Right lobe of liver (tissue), 6 donors: ENCODE results near the gene MED9. TPM values are rescaled to one million over a fixed set of nuclear protein-coding genes. Genes with fewer than 3 reads are reported as not detected.
"Not testable (repeated sequence)": the region's sequence is repeated elsewhere in the genome, so short reads cannot be mapped to it uniquely, and the experiment has no call there.

Experiments used
- ATAC-seq, 4 donors: fragments of 200-7000 bp; cut with Tn5 transposase; one replicate each; pipeline ENCODE4 v1.9.1; 2020; ENCODE audit warnings: mild to moderate bottlenecking in 4 of 4, moderate library complexity in 4 of 4
- DNase-seq, 3 donors: peaks; one replicate each; pipeline ENCODE4 v3.0.0-alpha.2; 2020
- H3K27ac ChIP-seq, 3 donors: fragments of 200-600 bp; one replicate each; pipeline ENCODE4 v1.8.0; 2022
- H3K27me3 ChIP-seq, 2 donors: fragments of 200-600 bp; one replicate each; pipeline ENCODE4 v1.8.0; 2022
- H3K36me3 ChIP-seq, 4 donors: fragments of 200-600 bp; sonication (generic) in 1 of 4; one replicate each; pipeline versions ENCODE4 v1.5.1 to v1.8.0; 2017 to 2022; ENCODE audit warnings: control low read depth in 1 of 4
- H3K4me1 ChIP-seq, 4 donors: fragments of 200-600 bp; sonication (generic) in 1 of 4; one replicate each; pipeline versions ENCODE4 v1.5.1 to v1.8.0; 2017 to 2022; ENCODE audit warnings: control low read depth in 1 of 4
- H3K4me3 ChIP-seq, 3 donors: fragments of 200-600 bp; one replicate each; pipeline ENCODE4 v1.8.0; 2022
- H3K9me3 ChIP-seq, 4 donors: fragments of 200-600 bp; sonication (generic) in 1 of 4; one replicate each; pipeline versions ENCODE4 v1.5.1 to v1.8.0; 2017 to 2022; ENCODE audit warnings: control low read depth in 1 of 4
- POLR2A ChIP-seq: fragments of 450-650 bp; IDR thresholded peaks from one replicate; pipeline ENCODE4 v1.6.1; 2017; ENCODE audit warnings: antibody characterized with exemption, mild to moderate bottlenecking
- WGBS: methylation state at CpG from one replicate; pipeline ENCODE4 v1.1.6; 2018; ENCODE audit warnings: low coverage, low lambda C conversion rate; ENCODE audit not compliant: insufficient coverage; ENCODE audit errors: missing lambda C conversion rate; 5-methylcytosine and 5-hydroxymethylcytosine counted together
- intact Hi-C, 2 donors: fragments of 100-400 bp; cut with DNase I; formaldehyde crosslinking; loops; one replicate each; pipeline versions ENCODE4 v1.11.2 to v1.14.1; 2022
- total RNA-seq, 6 experiments: library from RNA; depleted of rRNA in 2 of 6; stranded (reverse); fragments of >200 nt in 2 of 6; fragmentation: NEBNext Ultra II Directional in 3 of 6; extraction: Animal tissue kit (Norgen Biotek cat#: 25700) in 3 of 6; gene quantifications; one replicate each; pipeline versions ENCODE4 v1.1.0 to v1.2.4, GENCODE V29; 2016 to 2023
- TF ChIP-seq, protein P1 (sequence below), 4 donors: fragments of 200-600 bp in 3 of 4; fragments of 450-650 bp in 1 of 4; IDR thresholded peaks; one replicate each; pipeline versions ENCODE4 v1.5.1 to v1.8.0; 2016 to 2022; ENCODE audit warnings: antibody characterized with exemption in 4 of 4, mild to moderate bottlenecking in 2 of 4
- donor health status: DM: no; HTN: yes; CAD: no.
- donor health status: DM: no; HTN: no; CAD: no.
- donor health status: DM: no; HTN: no; CAD: no.
- donor health status: DM: no; HTN: yes; CAD: no.
- donor health status: DM: no; HTN: yes; CAD: no.

MED9 gene
- total RNA-seq, 6 experiments from 2014 or later, result 5.7 to 24.4 (median 12.4) TPM

DNA sequence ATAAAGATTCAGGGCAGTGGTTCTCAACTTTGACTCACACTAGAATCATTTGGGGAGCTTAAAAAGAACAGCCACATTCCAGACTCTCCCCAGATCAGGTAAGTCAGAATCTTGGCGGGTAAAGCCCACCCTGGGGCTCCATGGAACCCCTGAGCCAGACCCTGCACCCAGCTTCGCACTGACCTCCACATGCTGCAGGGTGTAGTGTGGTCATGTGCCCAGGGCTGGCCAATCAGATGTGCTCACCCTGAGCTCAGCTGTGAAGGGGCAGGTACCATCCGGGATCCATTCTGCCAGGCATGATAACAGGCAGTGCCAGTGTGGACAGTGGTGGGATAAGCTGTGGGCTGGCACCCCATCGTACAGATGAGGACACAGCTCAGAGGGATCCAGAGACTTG lies 28.1 kb upstream of the MED9 start:
- ATAC-seq (no peak), DNase-seq (no peak)
- TF ChIP-seq POLR2A, result no peak
- TF ChIP-seq, protein P1, sequence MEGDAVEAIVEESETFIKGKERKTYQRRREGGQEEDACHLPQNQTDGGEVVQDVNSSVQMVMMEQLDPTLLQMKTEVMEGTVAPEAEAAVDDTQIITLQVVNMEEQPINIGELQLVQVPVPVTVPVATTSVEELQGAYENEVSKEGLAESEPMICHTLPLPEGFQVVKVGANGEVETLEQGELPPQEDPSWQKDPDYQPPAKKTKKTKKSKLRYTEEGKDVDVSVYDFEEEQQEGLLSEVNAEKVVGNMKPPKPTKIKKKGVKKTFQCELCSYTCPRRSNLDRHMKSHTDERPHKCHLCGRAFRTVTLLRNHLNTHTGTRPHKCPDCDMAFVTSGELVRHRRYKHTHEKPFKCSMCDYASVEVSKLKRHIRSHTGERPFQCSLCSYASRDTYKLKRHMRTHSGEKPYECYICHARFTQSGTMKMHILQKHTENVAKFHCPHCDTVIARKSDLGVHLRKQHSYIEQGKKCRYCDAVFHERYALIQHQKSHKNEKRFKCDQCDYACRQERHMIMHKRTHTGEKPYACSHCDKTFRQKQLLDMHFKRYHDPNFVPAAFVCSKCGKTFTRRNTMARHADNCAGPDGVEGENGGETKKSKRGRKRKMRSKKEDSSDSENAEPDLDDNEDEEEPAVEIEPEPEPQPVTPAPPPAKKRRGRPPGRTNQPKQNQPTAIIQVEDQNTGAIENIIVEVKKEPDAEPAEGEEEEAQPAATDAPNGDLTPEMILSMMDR (IDR thresholded peaks at IDR 0.05), result no peak
- no CpG with 5 or more reads among the region's 4 CpGs for WGBS
- H3K27ac ChIP-seq, result no peak overlapping the region
- H3K9me3 ChIP-seq, result no peaks in the 10 kb centered on the region
- intact Hi-C loops, result loop anchor here in 1 of 2 donors (5.0 kb wide), 1 partner anchor 41 kb away; no protein-coding TSS in a partner anchor
- H3K27me3 ChIP-seq, result no peaks in the 10 kb centered on the region
- peaks cover 0 to 43% (median 17%) of the 10 kb centered on the region in 4 donors for H3K4me1 ChIP-seq
- H3K4me3 ChIP-seq, result no peak overlapping the region
- H3K36me3 ChIP-seq, result no peaks in the 10 kb centered on the region

DNA sequence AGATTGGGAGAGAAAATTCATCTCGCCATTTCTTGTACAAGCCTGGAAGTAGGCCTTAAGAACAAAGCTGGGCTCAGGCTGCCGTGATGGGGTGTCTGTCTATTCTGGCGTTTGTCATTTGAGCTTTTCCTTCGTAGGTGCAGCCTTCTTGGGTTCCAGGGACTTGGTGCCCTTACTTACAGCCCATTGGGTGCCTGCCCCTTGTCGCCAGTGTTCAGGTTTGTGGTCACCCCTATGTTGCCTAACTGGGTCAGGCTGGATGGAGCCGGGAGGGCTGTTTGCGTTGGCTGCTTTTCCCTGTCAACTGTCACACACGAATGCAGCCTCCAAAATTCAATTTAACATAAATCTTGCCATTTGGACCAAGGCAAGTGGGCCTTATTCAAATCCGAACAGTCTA lies 23.7 kb upstream of the MED9 start:
- WGBS, result 52% methylated on average over 2 of the region's 9 CpGs
- ATAC-seq (peak in 2 of 4 donors; percentile 47 to 81), DNase-seq (no peak)
- H3K4me1 ChIP-seq, result peaks cover 0 to 8% (median 0%) of the 10 kb centered on the region in 4 donors
- intact Hi-C loops, result no loop called here
- H3K36me3 ChIP-seq, result no peaks in the 10 kb centered on the region
- H3K9me3 ChIP-seq, result no peaks in the 10 kb centered on the region
- H3K27ac ChIP-seq, result no peak overlapping the region
- no peak for TF ChIP-seq POLR2A
- TF ChIP-seq, protein P1 (IDR thresholded peaks at IDR 0.05), result no peak
- H3K4me3 ChIP-seq, result no peak overlapping the region
- H3K27me3 ChIP-seq, result no peaks in the 10 kb centered on the region

DNA sequence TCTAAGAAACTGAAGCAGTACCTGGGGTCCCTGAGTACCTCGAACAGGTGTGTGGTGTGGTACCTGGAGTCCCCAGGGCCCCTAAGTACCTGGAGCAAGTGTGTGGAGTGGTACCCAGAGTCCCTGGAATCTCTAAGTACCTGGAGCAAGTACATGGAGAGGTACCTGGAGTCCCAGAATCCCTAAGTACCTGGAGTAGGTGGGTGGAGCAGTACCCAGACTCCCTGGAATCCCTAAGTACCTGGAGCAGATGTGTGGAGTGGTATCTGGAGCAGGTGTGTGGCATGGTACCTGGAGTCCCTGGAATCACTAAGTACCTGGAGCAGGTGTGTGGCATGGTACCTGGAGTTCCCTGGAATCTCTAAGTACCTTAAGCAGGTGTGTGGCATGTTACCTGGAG lies 22.5 kb upstream of the MED9 start:
- H3K4me3 ChIP-seq, result no peak overlapping the region
- intact Hi-C loops, result no loop called here
- 80% methylated on average over 1 of the region's 1 CpG for WGBS
- TF ChIP-seq, protein P1 (IDR thresholded peaks at IDR 0.05), result no peak
- no peak for TF ChIP-seq POLR2A
- no peak overlapping the region for H3K27ac ChIP-seq
- no peaks in the 10 kb centered on the region for H3K27me3 ChIP-seq
- no peaks in the 10 kb centered on the region for H3K9me3 ChIP-seq
- DNase-seq (no peak), ATAC-seq (no peak)
- no peaks in the 10 kb centered on the region for H3K36me3 ChIP-seq
- H3K4me1 ChIP-seq, result peaks cover 0 to 8% (median 0%) of the 10 kb centered on the region in 4 donors

DNA sequence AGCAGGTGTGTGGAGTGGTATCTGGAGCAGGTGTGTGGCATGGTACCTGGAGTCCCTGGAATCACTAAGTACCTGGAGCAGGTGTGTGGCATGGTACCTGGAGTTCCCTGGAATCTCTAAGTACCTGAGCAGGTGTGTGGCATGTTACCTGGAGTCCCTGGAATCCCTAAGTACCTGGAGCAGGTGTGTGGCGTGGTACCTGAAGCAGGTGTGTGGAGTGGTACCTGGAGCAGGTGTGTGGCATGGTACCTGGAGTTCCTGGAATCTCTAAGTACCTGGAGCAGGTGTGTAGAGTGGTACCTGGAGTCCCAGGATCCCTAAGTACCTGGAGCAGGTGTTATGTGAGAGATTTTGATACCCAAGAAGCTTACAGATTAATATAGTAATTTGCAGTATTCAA lies 22.1 kb upstream of the MED9 start:
- DNase-seq, H3K9me3 ChIP-seq, intact Hi-C loops, H3K4me1 ChIP-seq, H3K27me3 ChIP-seq, H3K27ac ChIP-seq, H3K36me3 ChIP-seq, H3K4me3 ChIP-seq, ATAC-seq: not testable (repeated sequence)
- WGBS, result no CpG with 5 or more reads among the region's 1 CpG

DNA sequence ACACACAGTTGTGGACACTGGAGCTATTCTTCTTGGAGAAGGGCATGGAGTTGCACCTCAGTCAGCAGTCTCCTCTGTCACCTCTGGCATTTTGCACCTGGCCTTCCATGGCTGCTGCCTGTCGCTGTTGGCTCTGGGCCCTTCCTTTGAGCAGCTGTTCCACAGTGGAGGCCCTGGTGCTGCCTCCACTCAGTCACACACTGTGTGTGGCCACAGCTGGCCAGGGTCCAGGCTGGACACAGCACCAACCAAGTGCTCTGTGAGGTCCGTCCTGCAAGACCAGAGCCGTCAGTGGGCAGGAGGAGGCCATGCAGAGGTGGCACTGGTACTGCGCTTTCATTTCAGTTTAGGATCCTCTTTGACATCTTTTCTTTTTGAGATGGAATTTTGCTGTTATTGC lies 21.6 kb upstream of the MED9 start:
- intact Hi-C loops, result no loop called here
- H3K27ac ChIP-seq, result no peak overlapping the region
- ATAC-seq (no peak), DNase-seq (no peak)
- peaks cover 0 to 8% (median 0%) of the 10 kb centered on the region in 4 donors for H3K4me1 ChIP-seq
- TF ChIP-seq POLR2A, result no peak
- TF ChIP-seq, protein P1 (IDR thresholded peaks at IDR 0.05), result no peak
- H3K9me3 ChIP-seq, result no peaks in the 10 kb centered on the region
- 100% methylated on average over 2 of the region's 4 CpGs for WGBS
- H3K27me3 ChIP-seq, result no peaks in the 10 kb centered on the region
- H3K36me3 ChIP-seq, result no peaks in the 10 kb centered on the region
- no peak overlapping the region for H3K4me3 ChIP-seq
